Parathyroid adenoma (tissue), 2 donors: ENCODE results near the gene FBXL5.

Source experiments
- H2AFZ ChIP-seq: fragments of 300-600 bp; sonication (generic); one replicate; pipeline ENCODE4 v1.7.0; 2017; ENCODE audit warnings: antibody characterized with exemption, mild to moderate bottlenecking
- H3K27ac ChIP-seq: fragments of 300-600 bp; sonication (generic); one replicate; pipeline ENCODE4 v1.7.0; 2017
- H3K27me3 ChIP-seq: fragments of 300-600 bp; sonication (generic); one replicate; pipeline ENCODE4 v1.7.0; 2017; ENCODE audit warnings: low read length; ENCODE audit not compliant: control insufficient read depth, insufficient read depth
- H3K36me3 ChIP-seq: fragments of 300-600 bp; sonication (generic); one replicate; pipeline ENCODE4 v1.7.0; 2017; ENCODE audit warnings: low read length; ENCODE audit not compliant: control insufficient read depth, insufficient read depth
- H3K4me1 ChIP-seq: fragments of 300-600 bp; sonication (generic); one replicate; pipeline ENCODE4 v1.7.0; 2017; ENCODE audit warnings: control low read depth
- H3K4me2 ChIP-seq: fragments of 300-600 bp; sonication (generic); one replicate; pipeline ENCODE4 v1.7.0; 2017; ENCODE audit warnings: low read length
- H3K4me3 ChIP-seq: fragments of 300-600 bp; sonication (generic); one replicate; pipeline ENCODE4 v1.7.0; 2017; ENCODE audit warnings: low read depth, low read length
- H3K79me2 ChIP-seq: fragments of 300-600 bp; sonication (generic); one replicate; pipeline ENCODE4 v1.7.0; 2017; ENCODE audit warnings: control low read depth
- H3K9ac ChIP-seq: fragments of 300-600 bp; sonication (generic); one replicate; pipeline ENCODE4 v1.7.0; 2017; ENCODE audit warnings: mild to moderate bottlenecking
- H3K9me3 ChIP-seq: fragments of 300-600 bp; sonication (generic); one replicate; pipeline ENCODE4 v1.7.0; 2017; ENCODE audit warnings: low read length; ENCODE audit not compliant: control insufficient read depth
- TF ChIP-seq, protein P1 (sequence below): fragments of 300-600 bp; sonication (generic); IDR thresholded peaks from one replicate; pipeline ENCODE4 v1.7.0; 2017; ENCODE audit warnings: antibody characterized with exemption, mild to moderate bottlenecking
- donor health status: primary hyperparathyroidism.

FBXL5 gene

DNA sequence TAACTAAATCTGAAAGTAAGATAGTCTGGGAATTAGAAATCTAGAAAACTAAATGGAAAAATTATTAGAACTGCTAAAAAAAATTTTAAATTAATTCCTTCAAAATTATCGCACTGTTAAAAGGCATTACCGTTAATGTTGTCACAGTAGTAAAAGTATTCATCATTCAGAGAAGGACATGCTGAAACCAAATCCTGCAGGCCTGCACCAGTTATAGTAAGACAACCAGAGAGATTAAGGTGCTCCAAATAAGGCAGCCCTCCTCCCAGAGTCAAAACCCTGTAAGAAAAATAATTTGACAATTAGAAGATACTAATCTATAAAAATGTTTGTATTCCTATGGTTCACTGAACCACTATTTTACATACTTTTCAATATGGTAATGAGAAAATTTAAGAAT, 43.0 kb downstream of the FBXL5 start:
- no peak overlapping the region for H3K27ac ChIP-seq
- H3K4me3 ChIP-seq, result no peak overlapping the region
- no peak overlapping the region for H3K4me2 ChIP-seq
- H2AFZ ChIP-seq, result no peak overlapping the region
- no peaks in the 10 kb centered on the region for H3K36me3 ChIP-seq
- peaks cover 9% of the 10 kb centered on the region for H3K79me2 ChIP-seq
- H3K4me1 ChIP-seq, result no peaks in the 10 kb centered on the region
- H3K27me3 ChIP-seq, result no peaks in the 10 kb centered on the region
- H3K9ac ChIP-seq, result no peak overlapping the region
- TF ChIP-seq, protein P1, sequence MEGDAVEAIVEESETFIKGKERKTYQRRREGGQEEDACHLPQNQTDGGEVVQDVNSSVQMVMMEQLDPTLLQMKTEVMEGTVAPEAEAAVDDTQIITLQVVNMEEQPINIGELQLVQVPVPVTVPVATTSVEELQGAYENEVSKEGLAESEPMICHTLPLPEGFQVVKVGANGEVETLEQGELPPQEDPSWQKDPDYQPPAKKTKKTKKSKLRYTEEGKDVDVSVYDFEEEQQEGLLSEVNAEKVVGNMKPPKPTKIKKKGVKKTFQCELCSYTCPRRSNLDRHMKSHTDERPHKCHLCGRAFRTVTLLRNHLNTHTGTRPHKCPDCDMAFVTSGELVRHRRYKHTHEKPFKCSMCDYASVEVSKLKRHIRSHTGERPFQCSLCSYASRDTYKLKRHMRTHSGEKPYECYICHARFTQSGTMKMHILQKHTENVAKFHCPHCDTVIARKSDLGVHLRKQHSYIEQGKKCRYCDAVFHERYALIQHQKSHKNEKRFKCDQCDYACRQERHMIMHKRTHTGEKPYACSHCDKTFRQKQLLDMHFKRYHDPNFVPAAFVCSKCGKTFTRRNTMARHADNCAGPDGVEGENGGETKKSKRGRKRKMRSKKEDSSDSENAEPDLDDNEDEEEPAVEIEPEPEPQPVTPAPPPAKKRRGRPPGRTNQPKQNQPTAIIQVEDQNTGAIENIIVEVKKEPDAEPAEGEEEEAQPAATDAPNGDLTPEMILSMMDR, result no peak
- no peaks in the 10 kb centered on the region for H3K9me3 ChIP-seq

DNA sequence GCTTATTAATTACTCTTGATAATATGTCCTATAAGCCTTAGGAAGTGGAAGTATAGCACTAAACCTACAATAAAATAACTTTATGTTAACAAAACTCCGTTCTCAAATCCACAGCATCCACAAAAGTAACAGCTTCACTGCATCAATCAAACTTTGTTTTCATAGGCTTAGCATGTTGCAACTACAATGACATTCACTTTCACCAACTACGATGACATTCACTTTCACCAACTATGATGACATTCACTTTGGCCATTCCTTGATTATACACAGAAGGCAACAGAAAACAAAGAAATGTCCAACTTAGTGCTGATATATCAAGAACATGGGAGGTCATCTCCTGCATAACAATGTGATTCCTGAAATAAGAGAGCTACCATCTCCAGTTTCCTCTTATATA, 44.3 kb downstream of the FBXL5 start:
- Histone ChIP-seq H3K9me3 (no peaks in the 10 kb centered on the region), H3K27ac (no peak overlapping the region), H3K9ac (no peak overlapping the region), H3K79me2 (peaks cover 2% of the 10 kb centered on the region), H3K27me3 (no peaks in the 10 kb centered on the region), H2AFZ (no peak overlapping the region), H3K4me1 (no peaks in the 10 kb centered on the region), H3K4me3 (no peak overlapping the region), H3K36me3 (no peaks in the 10 kb centered on the region), H3K4me2 (no peak overlapping the region)
- TF ChIP-seq, protein P1, result no peak

DNA sequence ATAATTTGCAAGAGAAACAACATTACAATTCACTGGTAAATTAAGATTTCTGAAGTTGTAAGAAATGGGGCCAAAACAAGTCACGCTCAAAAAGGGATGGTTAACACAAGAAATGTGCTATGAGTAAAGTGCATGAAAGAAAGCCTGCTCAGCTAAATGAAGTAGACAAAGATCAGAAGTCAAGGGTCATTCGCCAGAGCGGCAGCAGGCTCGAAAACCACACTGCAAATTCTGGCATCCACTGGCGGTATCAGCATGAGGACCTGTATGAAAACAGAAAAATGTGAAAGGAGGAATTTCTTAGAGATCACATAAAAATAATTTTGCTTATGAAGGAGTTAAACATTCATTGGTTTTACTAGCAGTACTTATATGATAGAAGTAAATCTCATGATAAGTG, 49.6 kb downstream of the FBXL5 start:
- Histone ChIP-seq H3K4me1 (no peaks in the 10 kb centered on the region), H2AFZ (no peak overlapping the region), H3K9me3 (no peaks in the 10 kb centered on the region), H3K27me3 (no peaks in the 10 kb centered on the region), H3K27ac (no peak overlapping the region), H3K4me2 (no peak overlapping the region), H3K4me3 (no peak overlapping the region), H3K36me3 (no peaks in the 10 kb centered on the region), H3K79me2 (no peaks in the 10 kb centered on the region), H3K9ac (no peak overlapping the region)
- TF ChIP-seq, protein P1, result no peak

DNA sequence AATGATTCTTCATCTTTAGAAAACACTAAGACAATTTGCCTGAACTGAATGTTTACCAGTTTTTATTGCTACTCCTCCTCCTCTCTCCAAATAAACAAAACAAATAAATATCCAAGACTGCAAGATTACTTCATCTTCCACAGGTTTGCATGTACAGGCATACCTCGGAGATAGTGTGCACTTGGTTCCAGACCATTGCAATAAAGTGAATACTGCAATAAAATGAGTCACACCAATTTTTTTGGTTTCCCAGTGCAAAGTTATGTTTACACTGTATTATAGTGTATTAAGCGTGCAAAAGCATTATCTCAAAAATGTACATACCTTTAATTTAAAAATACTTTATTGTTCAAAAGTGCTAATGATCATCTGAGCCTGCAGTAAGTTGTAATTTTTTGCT, 53.3 kb downstream of the FBXL5 start:
- no peaks in the 10 kb centered on the region for H3K4me1 ChIP-seq
- H3K9ac ChIP-seq, result no peak overlapping the region
- H3K4me3 ChIP-seq, result no peak overlapping the region
- H3K79me2 ChIP-seq, result no peaks in the 10 kb centered on the region
- no peaks in the 10 kb centered on the region for H3K27me3 ChIP-seq
- no peaks in the 10 kb centered on the region for H3K36me3 ChIP-seq
- TF ChIP-seq, protein P1, result no peak
- H3K9me3 ChIP-seq, result no peaks in the 10 kb centered on the region
- H3K4me2 ChIP-seq, result no peak overlapping the region
- H3K27ac ChIP-seq, result no peak overlapping the region
- H2AFZ ChIP-seq, result no peak overlapping the region

DNA sequence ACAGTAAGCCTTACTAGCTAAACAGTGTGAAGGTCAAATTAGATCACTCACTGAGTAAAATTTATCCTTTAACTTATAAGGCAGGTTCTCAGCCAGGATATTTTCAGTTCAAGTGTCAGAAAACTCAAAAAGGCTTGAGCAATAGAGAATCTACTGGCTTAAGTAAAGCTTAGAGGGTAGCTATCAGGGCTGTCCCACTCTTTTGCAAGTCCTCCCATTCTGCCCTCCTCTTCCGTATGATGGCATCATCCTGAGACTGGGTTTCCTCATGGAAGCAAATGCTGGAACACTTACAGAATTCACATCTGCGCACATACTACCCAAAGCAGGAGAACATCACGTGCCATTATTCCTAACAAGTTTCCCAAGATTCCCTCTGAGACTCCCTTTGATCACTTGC, 55.0 kb downstream of the FBXL5 start:
- TF ChIP-seq, protein P1, result no peak
- no peaks in the 10 kb centered on the region for H3K27me3 ChIP-seq
- no peak overlapping the region for H3K9ac ChIP-seq
- no peak overlapping the region for H3K4me2 ChIP-seq
- no peak overlapping the region for H3K4me3 ChIP-seq
- H3K36me3 ChIP-seq, result no peaks in the 10 kb centered on the region
- H2AFZ ChIP-seq, result no peak overlapping the region
- no peaks in the 10 kb centered on the region for H3K4me1 ChIP-seq
- H3K27ac ChIP-seq, result no peak overlapping the region
- H3K79me2 ChIP-seq, result no peaks in the 10 kb centered on the region
- no peaks in the 10 kb centered on the region for H3K9me3 ChIP-seq
